SK-N-SH (cell line): ENCODE results near the gene SLC40A1. TPM values are rescaled to one million over a fixed set of nuclear protein-coding genes. Genes with fewer than 3 reads are reported as not detected.

Experiments
- CTCF ChIA-PET: fragments of 300-600, 350-600 bp; formaldehyde crosslinking; extraction: SDS; loops from one replicate; lab custom pipeline; 2021; lab: Yijun Ruan, JAX
- POLR2A ChIA-PET: fragments of 350-600 bp; sonication (Branson Sonifier 250); formaldehyde crosslinking; extraction: SDS; loops from one replicate; lab custom pipeline; 2020; ENCODE audit warnings: antibody characterized with exemption, inconsistent platforms; lab: Yijun Ruan, JAX
- DNase-seq: peaks from one replicate; pipeline ENCODE4 v3.0.0; 2012
- H2AFZ ChIP-seq: fragments of 200-600 bp; sonication (generic); 2 replicates; pipeline ENCODE4 v1.8.1; 2016; ENCODE audit warnings: antibody characterized with exemption, mild to moderate bottlenecking, low read depth
- H3F3A ChIP-seq: fragments of 200-600 bp; sonication (generic); replicated peaks from 2 replicates; pipeline ENCODE3; 2016; ENCODE audit warnings: antibody characterized with exemption, mild to moderate bottlenecking; ENCODE audit not compliant: insufficient read depth
- H3K27ac ChIP-seq, 2 experiments: fragments of 200-500 bp in 1 of 2; fragments of 200-600 bp in 1 of 2; sonication (Bioruptor generic) in 1 of 2; sonication (generic), shearing (Covaris generic) in 1 of 2; 2 replicates each; pipeline versions ENCODE4 v1.5.1 to v1.6.1; 2014 to 2016; ENCODE audit warnings: low read depth in 2 of 2, inconsistent platforms in 1 of 2, low read length in 1 of 2, mild to moderate bottlenecking in 1 of 2, mixed read lengths in 1 of 2
- H3K27me3 ChIP-seq: fragments of 200-600 bp; sonication (generic), shearing (Covaris generic); 2 replicates; pipeline ENCODE4 v1.6.1; 2016; ENCODE audit warnings: mixed run types; ENCODE audit not compliant: insufficient read depth
- H3K36me3 ChIP-seq, 2 experiments: fragments of 200-500 bp in 1 of 2; fragments of 200-600 bp in 1 of 2; sonication (Bioruptor generic) in 1 of 2; sonication (generic) in 1 of 2; replicated peaks in 1 of 2; 2 replicates each; pipeline versions ENCODE3 to v1.5.1; 2014 to 2016; ENCODE audit warnings: low read length in 1 of 2, mild to moderate bottlenecking in 1 of 2; ENCODE audit not compliant: insufficient read depth in 2 of 2, control insufficient read depth in 1 of 2
- H3K4me1 ChIP-seq, 2 experiments: fragments of 200-500 bp in 1 of 2; fragments of 200-600 bp in 1 of 2; sonication (Bioruptor generic) in 1 of 2; sonication (generic), shearing (Covaris generic) in 1 of 2; 2 replicates each; pipeline versions ENCODE4 v1.5.1 to v1.6.1; 2014 to 2016; ENCODE audit warnings: low read depth in 1 of 2, low read length in 1 of 2, mixed run types in 1 of 2; ENCODE audit not compliant: insufficient read depth in 2 of 2, control insufficient read depth in 1 of 2
- H3K4me2 ChIP-seq: fragments of 200-600 bp; sonication (generic), shearing (Covaris generic); 2 replicates; pipeline ENCODE4 v1.6.1; 2017; ENCODE audit warnings: mixed run types
- H3K4me3 ChIP-seq, 2 experiments: fragments of 200-500 bp in 1 of 2; fragments of 200-600 bp in 1 of 2; sonication (Bioruptor generic) in 1 of 2; sonication (generic), shearing (Covaris generic) in 1 of 2; 2 replicates each; pipeline versions ENCODE4 v1.5.1 to v1.8.1; 2014 to 2016; ENCODE audit warnings: low read depth in 2 of 2, inconsistent platforms in 1 of 2, low read length in 1 of 2, mild to moderate bottlenecking in 1 of 2, mixed read lengths in 1 of 2, moderate library complexity in 1 of 2
- H3K79me2 ChIP-seq: fragments of 200-600 bp; sonication (generic); 2 replicates; pipeline ENCODE4 v1.8.1; 2017; ENCODE audit warnings: mild to moderate bottlenecking; ENCODE audit not compliant: insufficient read depth
- H3K9ac ChIP-seq: fragments of 200-600 bp; sonication (generic); 2 replicates; pipeline ENCODE4 v1.6.1; 2017; ENCODE audit warnings: mixed run types
- H3K9me2 ChIP-seq: fragments of 200-600 bp; sonication (generic); 2 replicates; pipeline ENCODE4 v1.6.1; 2017; ENCODE audit warnings: mixed run types
- H3K9me3 ChIP-seq: fragments of 200-600 bp; sonication (generic); 2 replicates; pipeline ENCODE4 v1.6.1; 2017; ENCODE audit warnings: mixed run types, mild to moderate bottlenecking, moderate library complexity
- H4K20me1 ChIP-seq: fragments of 200-600 bp; sonication (generic); 2 replicates; pipeline ENCODE4 v1.6.1; 2017; ENCODE audit warnings: mild to moderate bottlenecking, mixed run types; ENCODE audit not compliant: insufficient read depth
- CHD2 ChIP-seq: fragments of 150-350 bp; IDR thresholded peaks from 2 replicates; pipeline ENCODE4 v1.6.1; 2018; ENCODE audit warnings: low read length; ENCODE audit not compliant: partially characterized antibody
- FOSL2 ChIP-seq: IDR thresholded peaks from 2 replicates; pipeline ENCODE4 v1.4.0; 2012; ENCODE audit warnings: low read depth, mild to moderate bottlenecking, moderate library complexity, borderline replicate concordance
- FOXM1 ChIP-seq: IDR thresholded peaks from 2 replicates; pipeline ENCODE4 v1.4.0; 2012; ENCODE audit warnings: low read depth, mild to moderate bottlenecking
- GABPA ChIP-seq: IDR thresholded peaks from 2 replicates; pipeline ENCODE4 v1.4.0; 2012; ENCODE audit warnings: low read depth, mild to moderate bottlenecking
- JUND ChIP-seq: IDR thresholded peaks from 2 replicates; pipeline ENCODE4 v1.4.0; 2012
- MXI1 ChIP-seq: IDR thresholded peaks from 2 replicates; pipeline ENCODE4 v1.6.1; 2012; ENCODE audit warnings: mild to moderate bottlenecking, low read depth, low read length, improper control_type of control experiment
- POLR2AphosphoS5 ChIP-seq: IDR thresholded peaks from 2 replicates; pipeline ENCODE4 v1.6.1; 2012; ENCODE audit warnings: low read depth, low read length
- RCOR1 ChIP-seq: fragments of 150-350 bp; IDR thresholded peaks from 2 replicates; pipeline ENCODE4 v1.6.1; 2017; ENCODE audit warnings: antibody characterized with exemption, low read length
- TAF1 ChIP-seq: IDR thresholded peaks from 2 replicates; pipeline ENCODE4 v1.6.1; 2012; ENCODE audit warnings: low read depth, mild to moderate bottlenecking, low read length, moderate library complexity, borderline replicate concordance
- TEAD4 ChIP-seq: IDR thresholded peaks from 2 replicates; pipeline ENCODE4 v1.4.0; 2012; ENCODE audit warnings: mild to moderate bottlenecking, borderline replicate concordance; ENCODE audit not compliant: insufficient read depth
- YY1 ChIP-seq: IDR thresholded peaks from 2 replicates; pipeline ENCODE4 v1.4.0; 2012; ENCODE audit warnings: low read depth, mild to moderate bottlenecking
- WGBS: methylation state at CpG from one replicate; pipeline ENCODE4 v1.1.6; 2017; ENCODE audit warnings: low lambda C conversion rate; 5-methylcytosine and 5-hydroxymethylcytosine counted together
- polyA plus RNA-seq, 3 experiments: library from polyadenylated mRNA; depleted of rRNA; stranded (reverse); fragments of >200 nt; gene quantifications; 2 replicates each; pipeline ENCODE4 v1.2.3, GENCODE V29; 2012
- TF ChIP-seq, protein P1 (sequence below): IDR thresholded peaks from 2 replicates; pipeline ENCODE4 v1.4.0; 2012; ENCODE audit warnings: low read depth, borderline replicate concordance

The SLC40A1 gene
- polyA plus RNA-seq, 1 of the 3 experiments (the other 2 are of a cell fraction): 1.8 TPM

DNA sequence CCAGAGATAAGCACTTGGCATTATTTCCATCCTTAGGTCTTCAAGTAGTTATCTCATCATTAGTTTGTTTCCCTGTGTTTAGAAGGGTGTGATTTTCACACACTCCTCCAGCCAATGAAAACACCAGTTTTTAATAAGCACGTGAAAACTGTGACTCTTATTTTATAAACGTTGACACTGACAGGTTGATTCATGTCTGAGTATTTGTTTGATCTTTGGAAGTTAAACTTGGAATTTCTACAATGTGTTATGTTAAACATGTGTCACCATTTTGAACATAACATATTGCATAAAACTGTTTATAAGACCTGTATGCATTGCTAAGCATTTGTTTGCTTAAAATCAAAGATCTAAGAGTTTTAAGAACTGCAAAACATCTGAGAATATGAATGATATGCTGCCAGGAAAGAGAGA is 27.6 kb downstream of the SLC40A1 start:
- H3K79me2 ChIP-seq: no peaks in the 10 kb centered on the region
- no peak overlapping the region for H3K4me3 ChIP-seq
- no peak overlapping the region for H3K4me2 ChIP-seq
- WGBS: 54% methylated on average over 2 of the region's 2 CpGs
- POLR2A ChIA-PET: no interaction called here
- CTCF ChIA-PET: interaction anchor here (1.6 kb wide), 1 partner anchor 10 kb away, joined by 3 read pairs; no protein-coding TSS in a partner anchor
- no peaks in the 10 kb centered on the region for H3K36me3 ChIP-seq
- H3K27me3 ChIP-seq: no peaks in the 10 kb centered on the region
- H3K9me2 ChIP-seq: no peaks in the 10 kb centered on the region
- no peak overlapping the region for H3K9ac ChIP-seq
- no peak for DNase-seq
- no peaks in the 10 kb centered on the region for H3F3A ChIP-seq
- no peaks in the 10 kb centered on the region for H4K20me1 ChIP-seq
- TF ChIP-seq, protein P1, sequence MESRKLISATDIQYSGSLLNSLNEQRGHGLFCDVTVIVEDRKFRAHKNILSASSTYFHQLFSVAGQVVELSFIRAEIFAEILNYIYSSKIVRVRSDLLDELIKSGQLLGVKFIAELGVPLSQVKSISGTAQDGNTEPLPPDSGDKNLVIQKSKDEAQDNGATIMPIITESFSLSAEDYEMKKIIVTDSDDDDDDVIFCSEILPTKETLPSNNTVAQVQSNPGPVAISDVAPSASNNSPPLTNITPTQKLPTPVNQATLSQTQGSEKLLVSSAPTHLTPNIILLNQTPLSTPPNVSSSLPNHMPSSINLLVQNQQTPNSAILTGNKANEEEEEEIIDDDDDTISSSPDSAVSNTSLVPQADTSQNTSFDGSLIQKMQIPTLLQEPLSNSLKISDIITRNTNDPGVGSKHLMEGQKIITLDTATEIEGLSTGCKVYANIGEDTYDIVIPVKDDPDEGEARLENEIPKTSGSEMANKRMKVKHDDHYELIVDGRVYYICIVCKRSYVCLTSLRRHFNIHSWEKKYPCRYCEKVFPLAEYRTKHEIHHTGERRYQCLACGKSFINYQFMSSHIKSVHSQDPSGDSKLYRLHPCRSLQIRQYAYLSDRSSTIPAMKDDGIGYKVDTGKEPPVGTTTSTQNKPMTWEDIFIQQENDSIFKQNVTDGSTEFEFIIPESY: no peak
- TF ChIP-seq FOSL2: no peak
- TF ChIP-seq GABPA: no peak
- TF ChIP-seq YY1: no peak
- no peak for TF ChIP-seq JUND
- TF ChIP-seq FOXM1: no peak
- no peak for TF ChIP-seq TEAD4
- no peak for TF ChIP-seq CHD2
- no peak for TF ChIP-seq MXI1
- TF ChIP-seq TAF1: no peak
- no peak for TF ChIP-seq RCOR1
- no peak for TF ChIP-seq POLR2AphosphoS5
- TF ChIP-seq, all 33 proteins: peak for 0
- H3K4me1 ChIP-seq: peaks cover 0 to 3% of the 10 kb centered on the region in 2 experiments; a peak in 3 of 4 replicates
- no peak overlapping the region for H3K27ac ChIP-seq
- no peaks in the 10 kb centered on the region for H3K9me3 ChIP-seq
- no peak overlapping the region for H2AFZ ChIP-seq

DNA sequence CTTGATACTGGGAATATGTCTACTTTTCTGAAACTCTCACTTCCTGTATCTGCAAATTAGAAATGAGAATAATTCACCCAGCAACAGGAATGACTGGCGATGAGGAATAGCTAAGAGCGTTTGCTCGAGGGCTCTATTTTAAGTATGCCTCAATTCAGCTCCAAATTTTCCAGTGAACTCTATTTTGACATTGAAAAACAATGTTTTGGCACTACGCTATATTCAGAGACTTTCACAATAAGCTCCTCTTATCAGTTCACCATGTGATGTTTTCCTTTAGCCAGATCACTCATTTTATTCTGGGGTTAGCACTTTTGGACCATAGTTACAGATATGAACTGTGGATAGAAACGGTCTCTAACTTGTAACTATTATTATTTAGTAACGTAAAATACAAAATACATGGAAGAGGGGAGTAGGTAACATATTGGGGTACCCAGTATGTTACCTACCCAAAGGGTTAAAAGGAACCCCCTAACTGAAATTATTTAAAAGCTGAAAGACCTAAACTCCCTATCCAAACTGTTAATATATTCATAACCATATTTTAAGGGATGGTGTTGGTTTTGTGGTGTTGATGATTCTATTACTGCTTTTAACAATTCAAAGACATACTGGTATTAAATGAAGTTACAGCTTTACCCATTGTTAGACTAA is 28.1 kb downstream of the SLC40A1 start:
- no peak for TF ChIP-seq YY1
- no peaks in the 10 kb centered on the region for H3K9me3 ChIP-seq
- CTCF ChIA-PET: interaction anchor here (1.6 kb wide), 1 partner anchor 11 kb away, joined by 3 read pairs; no protein-coding TSS in a partner anchor
- no peak overlapping the region for H3K27ac ChIP-seq
- no peaks in the 10 kb centered on the region for H3F3A ChIP-seq
- no peaks in the 10 kb centered on the region for H3K27me3 ChIP-seq
- H3K36me3 ChIP-seq: no peaks in the 10 kb centered on the region
- POLR2A ChIA-PET: no interaction called here
- H3K9ac ChIP-seq: no peak overlapping the region
- WGBS: 73% methylated on average over 6 of the region's 6 CpGs
- peaks cover 0 to 3% of the 10 kb centered on the region in 2 experiments; a peak in 3 of 4 replicates for H3K4me1 ChIP-seq
- no peaks in the 10 kb centered on the region for H4K20me1 ChIP-seq
- no peaks in the 10 kb centered on the region for H3K9me2 ChIP-seq
- no peak overlapping the region for H2AFZ ChIP-seq
- no peak for DNase-seq
- no peaks in the 10 kb centered on the region for H3K79me2 ChIP-seq
- H3K4me2 ChIP-seq: no peak overlapping the region
- H3K4me3 ChIP-seq: no peak overlapping the region
